Measurements from ENCODE around the gene RAB27A.

Gene RAB27A

GRCh38 chr15:55197719-55198118 lies 91.9 kb downstream of the RAB27A start:
- Histone ChIP-seq H3K4me2 (ENCODE audit: low read length, poor library complexity, severe bottlenecking) (peak overlapping the region; percentile 71), H3K14ac (ENCODE audit: low read length in 2 of 2) (no peak overlapping the region), H3K27ac (ENCODE audit: low read length, poor library complexity, severe bottlenecking) (peak overlapping the region; percentile 88), H3K9ac (ENCODE audit: low read length) (peak overlapping the region; percentile 97), H2BK120ac (ENCODE audit: low read depth, low read length) (no peak overlapping the region), H3K36me3 (ENCODE audit: control insufficient read depth in 1 of 2, insufficient read depth in 2 of 2, low read depth in 1 of 2, low read length in 2 of 2) (peaks cover 0 to 6% of the 10 kb centered on the region in 2 experiments), H3K4ac (ENCODE audit: low read depth in 1 of 2, low read length in 2 of 2) (no peak overlapping the region), H3K4me1 (ENCODE audit: control insufficient read depth, insufficient read depth, low read depth, low read length) (peaks cover 1% of the 10 kb centered on the region), H3K79me1 (replicated peaks; ENCODE audit: low read length, poor library complexity, severe bottlenecking) (no peaks in the 10 kb centered on the region), H2BK15ac (ENCODE audit: low read depth, poor library complexity, severe bottlenecking) (no peak overlapping the region), H2AK5ac (ENCODE audit: low read length, severe bottlenecking) (no peak overlapping the region), H3K9me3 (ENCODE audit: control insufficient read depth, low read length) (no peaks in the 10 kb centered on the region), H3K18ac (ENCODE audit: low read depth in 1 of 2, low read length in 2 of 2) (no peak overlapping the region), H2AFZ (ENCODE audit: low read depth, low read length) (no peak overlapping the region), H3K4me3 (ENCODE audit: insufficient read depth in 1 of 2, low read depth in 1 of 2, low read length in 2 of 2) (peak overlapping the region in 1 of 2 experiments; percentile 97), H3K27me3 (ENCODE audit: control insufficient read depth in 1 of 2, insufficient read depth in 1 of 2, low read length in 2 of 2) (no peaks in the 10 kb centered on the region), H2BK12ac (ENCODE audit: low read length in 2 of 2) (no peak overlapping the region), H2BK5ac (ENCODE audit: low read depth, low read length, poor library complexity, severe bottlenecking) (no peak overlapping the region), H3K23ac (ENCODE audit: low read length in 2 of 2) (no peak overlapping the region), H4K8ac (ENCODE audit: low read length) (no peak overlapping the region), H4K91ac (ENCODE audit: low read length) (no peak overlapping the region)
- WGBS, result 92% methylated on average over 2 of the region's 4 CpGs
- no peak for DNase-seq

- Histone ChIP-seq H3K9me3 (ENCODE audit: control insufficient read depth, low read length) (no peaks in the 10 kb centered on the region), H4K8ac (ENCODE audit: low read length) (peak overlapping the region; percentile 71), H3K14ac (ENCODE audit: low read length in 2 of 2) (no peak overlapping the region), H3K27me3 (ENCODE audit: control insufficient read depth in 1 of 2, insufficient read depth in 1 of 2, low read length in 2 of 2) (no peaks in the 10 kb centered on the region), H3K18ac (ENCODE audit: low read depth in 1 of 2, low read length in 2 of 2) (peak overlapping the region; percentile 79 to 81), H3K23ac (ENCODE audit: low read length in 2 of 2) (no peak overlapping the region), H2BK120ac (ENCODE audit: low read depth, low read length) (no peak overlapping the region), H2BK5ac (ENCODE audit: low read depth, low read length, poor library complexity, severe bottlenecking) (no peak overlapping the region), H2BK12ac (ENCODE audit: low read length in 2 of 2) (no peak overlapping the region), H3K4me3 (ENCODE audit: insufficient read depth in 1 of 2, low read depth in 1 of 2, low read length in 2 of 2) (peak overlapping the region; percentile 51 to 97), H2BK15ac (ENCODE audit: low read depth, poor library complexity, severe bottlenecking) (no peak overlapping the region), H3K4me2 (ENCODE audit: low read length, poor library complexity, severe bottlenecking) (peak overlapping the region; percentile 71), H2AFZ (ENCODE audit: low read depth, low read length) (peak overlapping the region; percentile 21), H3K27ac (ENCODE audit: low read length, poor library complexity, severe bottlenecking) (peak overlapping the region; percentile 88), H3K4me1 (ENCODE audit: control insufficient read depth, insufficient read depth, low read depth, low read length) (peaks cover 1% of the 10 kb centered on the region), H3K79me1 (replicated peaks; ENCODE audit: low read length, poor library complexity, severe bottlenecking) (no peaks in the 10 kb centered on the region), H3K9ac (ENCODE audit: low read length) (peak overlapping the region; percentile 97), H4K91ac (ENCODE audit: low read length) (no peak overlapping the region), H3K4ac (ENCODE audit: low read depth in 1 of 2, low read length in 2 of 2) (no peak overlapping the region), H3K36me3 (ENCODE audit: control insufficient read depth in 1 of 2, insufficient read depth in 2 of 2, low read depth in 1 of 2, low read length in 2 of 2) (peaks cover 0 to 8% of the 10 kb centered on the region in 2 experiments), H2AK5ac (ENCODE audit: low read length, severe bottlenecking) (no peak overlapping the region)
- no peak for DNase-seq
- WGBS, result 0% methylated on average over 3 of the region's 10 CpGs
Measured at GRCh38 chr15:55197362-55197705, 92.3 kb downstream of the RAB27A start.

- H2AK5ac ChIP-seq (ENCODE audit: low read length, severe bottlenecking), result peak within 1 kb of the TSS; percentile 61
- H3K27ac ChIP-seq (ENCODE audit: low read length, poor library complexity, severe bottlenecking), result peak within 1 kb of the TSS; percentile 95
- H2AFZ ChIP-seq (ENCODE audit: low read depth, low read length), result peak within 1 kb of the TSS; percentile 91
- WGBS, result under 1% methylated on average over 60 of the region's 62 CpGs
- peak within 1 kb of the TSS in 1 of 2 experiments; percentile 96 for H3K14ac ChIP-seq (ENCODE audit: low read length in 2 of 2)
- H3K18ac ChIP-seq (ENCODE audit: low read depth in 1 of 2, low read length in 2 of 2), result peak within 1 kb of the TSS; percentile 89 to 90
- peak within 1 kb of the TSS; percentile 71 for H2BK120ac ChIP-seq (ENCODE audit: low read depth, low read length)
- H4K8ac ChIP-seq (ENCODE audit: low read length), result peak within 1 kb of the TSS; percentile 96
- peaks cover 0 to 14% of the 10 kb centered on the region in 2 experiments for H3K36me3 ChIP-seq (ENCODE audit: control insufficient read depth in 1 of 2, insufficient read depth in 2 of 2, low read depth in 1 of 2, low read length in 2 of 2)
- H3K9me3 ChIP-seq (ENCODE audit: control insufficient read depth, low read length), result no peaks in the 10 kb centered on the region
- peak within 1 kb of the TSS; percentile 78 for H4K91ac ChIP-seq (ENCODE audit: low read length)
- H3K4me1 ChIP-seq (ENCODE audit: control insufficient read depth, insufficient read depth, low read depth, low read length), result peaks cover 1% of the 10 kb centered on the region
- H3K4ac ChIP-seq (ENCODE audit: low read depth in 1 of 2, low read length in 2 of 2), result peak within 1 kb of the TSS; percentile 85 to 92
- peaks cover 2% of the 10 kb centered on the region for H3K79me1 ChIP-seq (replicated peaks; ENCODE audit: low read length, poor library complexity, severe bottlenecking)
- no peak within 1 kb of the TSS for H2BK12ac ChIP-seq (ENCODE audit: low read length in 2 of 2)
- peak within 1 kb of the TSS; percentile 80 for H3K4me2 ChIP-seq (ENCODE audit: low read length, poor library complexity, severe bottlenecking)
- H3K9ac ChIP-seq (ENCODE audit: low read length), result peak within 1 kb of the TSS; percentile 97
- H3K23ac ChIP-seq (ENCODE audit: low read length in 2 of 2), result peak within 1 kb of the TSS in 1 of 2 experiments; percentile 66
- no peaks in the 10 kb centered on the region for H3K27me3 ChIP-seq (ENCODE audit: control insufficient read depth in 1 of 2, insufficient read depth in 1 of 2, low read length in 2 of 2)
- peak within 1 kb of the TSS; percentile 95 for H2BK15ac ChIP-seq (ENCODE audit: low read depth, poor library complexity, severe bottlenecking)
- peak within 1 kb of the TSS; percentile 97 to 98 for H3K4me3 ChIP-seq (ENCODE audit: insufficient read depth in 1 of 2, low read depth in 1 of 2, low read length in 2 of 2)
- peak; percentile 99 for DNase-seq
- peak within 1 kb of the TSS; percentile 63 for H2BK5ac ChIP-seq (ENCODE audit: low read depth, low read length, poor library complexity, severe bottlenecking)
Measured at GRCh38 chr15:55196458-55197361, 92.9 kb downstream of the RAB27A start, which contains the start of gene RSL24D1. TSS of gene RSL24D1 (minus strand) at chr15:55196941. CDS start at chr15:55196890, 51 bp downstream.

GRCh38 chr15:55195996-55196395 lies 93.6 kb downstream of the RAB27A start:
- H4K91ac ChIP-seq (ENCODE audit: low read length), result no peak overlapping the region
- no peak overlapping the region for H2BK15ac ChIP-seq (ENCODE audit: low read depth, poor library complexity, severe bottlenecking)
- 7% methylated on average over 9 of the region's 9 CpGs for WGBS
- H2BK5ac ChIP-seq (ENCODE audit: low read depth, low read length, poor library complexity, severe bottlenecking), result no peak overlapping the region
- H2AK5ac ChIP-seq (ENCODE audit: low read length, severe bottlenecking), result peak overlapping the region; percentile 61
- no peak overlapping the region for H2AFZ ChIP-seq (ENCODE audit: low read depth, low read length)
- H3K23ac ChIP-seq (ENCODE audit: low read length in 2 of 2), result no peak overlapping the region
- no peak overlapping the region for H2BK12ac ChIP-seq (ENCODE audit: low read length in 2 of 2)
- H3K4ac ChIP-seq (ENCODE audit: low read depth in 1 of 2, low read length in 2 of 2), result peak overlapping the region in 1 of 2 experiments; percentile 85
- H3K4me1 ChIP-seq (ENCODE audit: control insufficient read depth, insufficient read depth, low read depth, low read length), result peaks cover 1% of the 10 kb centered on the region
- H3K18ac ChIP-seq (ENCODE audit: low read depth in 1 of 2, low read length in 2 of 2), result peak overlapping the region in 1 of 2 experiments; percentile 90
- no peak overlapping the region for H3K14ac ChIP-seq (ENCODE audit: low read length in 2 of 2)
- H3K9ac ChIP-seq (ENCODE audit: low read length), result peak overlapping the region; percentile 97
- H3K79me1 ChIP-seq (replicated peaks; ENCODE audit: low read length, poor library complexity, severe bottlenecking), result peaks cover 3% of the 10 kb centered on the region
- peak; percentile 23 for DNase-seq
- H3K27ac ChIP-seq (ENCODE audit: low read length, poor library complexity, severe bottlenecking), result peak overlapping the region; percentile 15
- H3K27me3 ChIP-seq (ENCODE audit: control insufficient read depth in 1 of 2, insufficient read depth in 1 of 2, low read length in 2 of 2), result no peaks in the 10 kb centered on the region
- peak overlapping the region; percentile 97 to 98 for H3K4me3 ChIP-seq (ENCODE audit: insufficient read depth in 1 of 2, low read depth in 1 of 2, low read length in 2 of 2)
- no peak overlapping the region for H4K8ac ChIP-seq (ENCODE audit: low read length)
- H3K4me2 ChIP-seq (ENCODE audit: low read length, poor library complexity, severe bottlenecking), result peak overlapping the region; percentile 80
- H3K36me3 ChIP-seq (ENCODE audit: control insufficient read depth in 1 of 2, insufficient read depth in 2 of 2, low read depth in 1 of 2, low read length in 2 of 2), result peaks cover 0 to 21% of the 10 kb centered on the region in 2 experiments
- H3K9me3 ChIP-seq (ENCODE audit: control insufficient read depth, low read length), result no peaks in the 10 kb centered on the region
- no peak overlapping the region for H2BK120ac ChIP-seq (ENCODE audit: low read depth, low read length)

Measured in mesenchymal stem cell (in vitro differentiated cells and primary cell).